Left colon (tissue), 2 donors: ENCODE results near the gene EFHB. TPM values are rescaled to one million over a fixed set of nuclear protein-coding genes. Genes with fewer than 3 reads are reported as not detected.
"Not testable (repeated sequence)": the region's sequence is repeated elsewhere in the genome, so short reads cannot be mapped to it uniquely, and the experiment has no call there.

Experiments used
- ATAC-seq: fragments of 200-7000 bp; cut with Tn5 transposase; one replicate; pipeline ENCODE4 v1.9.1; 2020; ENCODE audit warnings: mild to moderate bottlenecking, moderate library complexity
- DNase-seq, 2 donors: peaks; one replicate each; pipeline ENCODE4 v3.0.0-alpha.2; 2020
- intact Hi-C, 2 donors: fragments of 100-400 bp; cut with DNase I in 1 of 2; cut with micrococcal nuclease in 1 of 2; formaldehyde crosslinking; loops; one replicate each; pipeline versions ENCODE4 v1.11.2 to v1.14.0; 2022; cut with DNase I, micrococcal nuclease
- total RNA-seq, 2 donors: library from RNA; stranded (reverse); fragmentation: NEBNext Ultra II Directional; extraction: Animal tissue kit (Norgen Biotek cat#: 25700); gene quantifications; one replicate each; pipeline ENCODE4 v1.2.1, GENCODE V29; 2021
- donor health status: DM: no; HTN: no; CAD: no.
- donor health status: DM: yes; HTN: yes; CAD: no.

The EFHB gene
- total RNA-seq, 2 donors from 2014 or later, result 0.55 to 2.4 TPM

- no peak for DNase-seq
- ATAC-seq, result no peak
- intact Hi-C loops, result no loop called here
Observed at GRCh38 chr3:19881852-19882251, 52.2 kb downstream of the EFHB start.

GRCh38 chr3:19881036-19881435 lies 53.0 kb downstream of the EFHB start:
- ATAC-seq (no peak), DNase-seq (no peak)
- intact Hi-C loops, result no loop called here

GRCh38 chr3:19877656-19878055 lies 56.4 kb downstream of the EFHB start:
- DNase-seq (no peak), ATAC-seq (no peak)
- intact Hi-C loops, result no loop called here

GRCh38 chr3:19866751-19867347 lies 67.2 kb downstream of the EFHB start:
- ATAC-seq (peak; percentile 80), DNase-seq (peak in 1 of 2 donors; percentile 36)
- intact Hi-C loops, result loop anchor here in 1 of 2 donors (5.0 to 10.0 kb wide), 2 partner anchors 522 to 820 kb away; no protein-coding TSS in a partner anchor

- ATAC-seq, DNase-seq, intact Hi-C loops: not testable (repeated sequence)
Observed at GRCh38 chr3:19855318-19855717, 78.7 kb downstream of the EFHB start.

- intact Hi-C loops, ATAC-seq, DNase-seq: not testable (repeated sequence)
Observed at GRCh38 chr3:19846609-19847008, 87.4 kb downstream of the EFHB start.

Other genes starting within 250 kb of the EFHB start
- gene RAB5A, start 12.9 kb upstream of the EFHB start, total RNA-seq, result 10 to 100 TPM; 67.1 to 75.5 TPM
- not detected for gene PP2D1, start 78.0 kb upstream of the EFHB start, total RNA-seq
- gene KAT2B, start 106.2 kb upstream of the EFHB start, total RNA-seq, result 10 to 100 TPM; 26.6 to 28.8 TPM